Measurements from ENCODE around the gene ADSS2. TPM values are rescaled to one million over a fixed set of nuclear protein-coding genes. Genes with fewer than 3 reads are reported as not detected.

The ADSS2 gene
- polyA plus RNA-seq, 4 donors, result 56.2 to 68.2 (median 65.5) TPM

DNA sequence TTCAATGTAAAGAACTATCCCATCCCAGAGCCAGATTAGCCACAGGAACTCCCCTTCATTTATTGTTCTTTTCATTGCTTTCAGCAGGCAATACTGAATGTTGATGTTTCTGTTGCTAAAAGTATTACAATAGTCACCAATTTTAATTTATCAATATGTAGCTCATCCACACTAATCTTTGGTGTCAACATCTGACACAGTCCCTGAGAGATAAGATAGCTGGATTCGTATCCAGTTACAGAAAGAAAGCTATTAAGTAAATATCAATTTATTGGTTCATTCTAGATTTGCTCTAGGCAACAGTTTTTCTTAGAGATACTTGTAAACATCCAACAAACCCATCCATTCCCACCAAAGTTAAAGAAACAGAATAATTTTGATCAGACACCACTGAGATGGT, 4.7 kb downstream of the ADSS2 start:
- no peak for DNase-seq (ENCODE audit: low read depth in 4 of 4, low spot score in 3 of 4)

DNA sequence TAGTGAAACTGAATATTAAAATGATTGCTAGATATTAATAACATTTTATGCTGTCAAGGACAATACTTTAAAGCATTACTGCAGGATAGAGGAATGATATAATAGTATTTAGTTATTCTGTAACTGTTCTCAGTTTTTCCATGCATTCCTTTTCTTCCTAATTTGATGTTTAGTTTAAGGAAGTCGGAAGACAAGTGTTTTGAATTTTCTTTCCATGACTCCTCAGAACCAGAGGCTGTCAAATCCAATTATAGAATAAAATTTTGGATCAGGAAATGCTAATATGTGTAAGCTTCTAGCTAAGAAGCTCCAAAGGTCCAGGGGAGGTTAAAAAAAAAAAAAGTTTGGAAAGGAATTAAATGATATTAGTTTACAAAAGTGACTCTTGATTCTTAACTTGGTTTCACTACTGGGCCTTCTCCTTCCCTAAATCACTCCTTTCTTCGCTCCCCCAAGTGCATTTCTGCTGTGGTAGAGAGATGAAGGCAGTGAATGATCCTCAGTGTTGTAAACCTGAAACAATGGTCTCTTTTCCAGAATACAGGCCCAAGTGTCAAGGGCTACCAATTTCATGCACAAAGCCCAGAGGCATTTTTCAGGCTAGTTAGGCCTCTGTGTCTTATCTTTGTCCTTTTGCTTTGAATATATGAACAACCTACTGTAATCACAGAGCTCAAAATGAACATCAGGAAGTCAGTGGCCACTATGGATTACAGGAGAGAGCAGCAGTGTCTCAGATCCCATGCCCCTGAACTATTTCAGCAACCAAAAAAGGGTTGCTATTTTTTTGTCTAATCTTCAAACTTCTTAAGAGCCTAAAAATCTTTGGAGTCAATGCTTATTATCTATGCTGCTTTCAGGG, 6.2 kb downstream of the ADSS2 start:
- no peak for DNase-seq (ENCODE audit: low read depth in 4 of 4, low spot score in 3 of 4)

DNA sequence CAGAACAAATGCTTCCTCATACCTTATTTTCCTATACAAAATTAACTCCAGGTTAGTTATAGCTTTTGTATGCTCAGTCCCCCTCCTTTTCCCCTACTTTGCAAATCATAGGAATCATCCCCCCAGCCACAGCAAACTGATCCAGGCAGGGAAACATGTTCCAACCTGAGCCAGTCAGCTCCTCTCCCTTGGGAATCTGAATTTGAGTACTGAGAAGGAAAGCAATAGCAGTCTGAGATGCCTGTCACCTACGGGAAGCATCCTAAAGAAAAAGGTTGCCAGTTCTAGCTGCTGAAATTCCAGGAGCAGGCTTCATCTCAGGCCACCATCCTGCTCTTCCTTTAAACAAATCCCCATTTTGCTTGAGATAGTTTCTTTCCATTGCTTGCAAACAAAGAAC, 6.9 kb downstream of the ADSS2 start:
- DNase-seq (ENCODE audit: low read depth in 4 of 4, low spot score in 3 of 4), result no peak

DNA sequence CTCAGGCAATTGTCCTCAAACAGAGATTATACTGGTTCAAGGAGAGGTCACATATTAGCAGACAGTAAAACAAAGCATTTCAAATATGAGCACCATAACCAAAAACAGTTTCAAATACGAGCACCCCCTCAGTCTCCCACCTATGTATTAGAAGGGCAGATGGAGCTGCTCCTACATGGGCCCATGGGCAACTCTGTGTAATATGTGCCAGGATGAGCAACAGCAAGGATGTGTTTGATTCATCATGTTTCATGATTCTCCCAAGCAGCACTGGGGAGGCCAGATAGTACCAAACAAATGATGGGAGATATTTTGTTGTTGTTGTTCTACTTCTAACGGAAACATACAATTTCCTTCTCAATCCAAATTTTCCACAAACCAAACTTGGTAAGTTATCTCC, 8.9 kb downstream of the ADSS2 start:
- DNase-seq (ENCODE audit: low read depth in 4 of 4, low spot score in 3 of 4), result no peak

DNA sequence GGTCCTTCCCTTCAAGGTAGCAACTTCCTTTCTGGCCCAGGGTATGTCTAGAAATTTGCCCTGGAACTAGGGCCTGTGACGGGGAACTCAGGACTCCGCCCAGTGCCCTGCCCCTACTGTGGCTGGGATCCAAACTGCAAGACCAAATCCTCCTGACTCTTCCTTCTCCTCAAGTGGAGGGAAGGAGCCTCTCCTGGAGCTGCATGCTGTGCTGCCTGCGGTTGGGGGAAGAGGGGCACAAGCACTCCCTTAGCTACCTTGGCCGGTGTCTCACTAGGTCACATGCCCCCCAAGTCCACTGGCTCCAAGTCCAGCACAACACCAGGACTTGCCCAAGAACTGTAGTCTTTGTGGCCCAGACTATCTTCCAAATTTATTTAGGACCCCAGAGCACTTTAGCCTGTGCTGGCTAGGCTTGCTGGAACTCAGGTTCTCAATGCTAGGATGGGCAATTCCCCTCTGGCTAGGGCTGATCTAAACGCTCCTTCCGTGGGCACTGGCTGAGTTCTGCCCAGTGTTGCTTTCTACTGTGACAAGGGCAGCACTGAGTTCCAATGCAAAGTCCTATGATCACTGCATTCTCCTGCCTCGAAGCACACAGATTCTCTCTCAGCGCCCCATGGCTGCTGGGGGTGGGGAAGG, 12.2 kb downstream of the ADSS2 start:
- DNase-seq (ENCODE audit: low read depth in 4 of 4, low spot score in 3 of 4), result no peak

DNA sequence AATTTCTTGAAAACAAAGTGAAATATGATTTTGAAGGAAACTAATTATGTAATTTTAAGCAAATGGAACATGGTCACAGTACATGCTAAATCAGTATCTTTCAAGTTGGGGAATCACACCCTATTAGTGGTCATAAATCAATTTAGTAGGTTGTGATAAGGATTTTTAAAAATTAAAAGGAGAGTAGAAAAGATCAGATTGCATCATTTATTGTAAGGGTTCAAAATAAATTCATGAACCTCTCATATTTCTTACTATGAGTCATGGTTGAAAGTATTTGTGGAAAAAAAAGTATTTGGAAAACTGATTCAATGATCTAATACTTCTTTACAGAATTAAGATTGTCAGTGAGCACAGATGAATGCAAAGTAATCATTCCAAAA, 14.6 kb downstream of the ADSS2 start:
- DNase-seq (ENCODE audit: low read depth in 4 of 4, low spot score in 3 of 4), result no peak

DNA sequence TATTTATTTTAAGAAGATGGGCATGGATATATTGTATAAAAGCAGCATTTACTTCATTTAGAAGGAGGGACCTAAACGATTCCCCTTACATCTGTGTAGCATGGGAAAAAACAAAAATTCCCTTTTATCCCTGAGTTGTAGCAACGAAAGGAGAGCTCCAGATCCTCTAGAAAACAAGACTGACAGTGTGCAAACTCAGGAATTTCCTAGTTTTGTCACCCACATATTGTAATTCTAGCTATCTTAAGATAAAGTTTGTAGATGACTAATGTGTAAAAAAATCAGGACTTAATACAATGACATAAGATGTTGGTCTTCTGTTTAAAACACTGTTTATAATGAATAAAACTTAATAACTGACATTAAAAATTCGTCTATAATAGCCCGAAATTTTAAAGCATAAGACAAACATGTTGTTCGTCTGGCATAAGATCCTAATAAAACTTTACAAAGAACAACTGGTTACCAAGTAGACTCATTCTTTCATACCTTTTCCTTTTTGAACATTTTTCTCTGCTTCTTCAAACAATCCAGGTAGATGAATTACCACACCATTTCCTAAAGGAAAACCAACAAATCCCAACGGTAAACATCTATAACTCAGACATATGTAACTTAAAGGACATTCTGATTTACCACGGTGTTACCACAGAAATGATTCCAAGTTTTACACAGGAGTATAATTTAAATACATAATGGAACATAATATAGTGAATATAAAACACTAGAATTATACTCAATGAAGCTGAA, 15.2 kb downstream of the ADSS2 start:
- DNase-seq (ENCODE audit: low read depth in 4 of 4, low spot score in 3 of 4), result no peak

DNA sequence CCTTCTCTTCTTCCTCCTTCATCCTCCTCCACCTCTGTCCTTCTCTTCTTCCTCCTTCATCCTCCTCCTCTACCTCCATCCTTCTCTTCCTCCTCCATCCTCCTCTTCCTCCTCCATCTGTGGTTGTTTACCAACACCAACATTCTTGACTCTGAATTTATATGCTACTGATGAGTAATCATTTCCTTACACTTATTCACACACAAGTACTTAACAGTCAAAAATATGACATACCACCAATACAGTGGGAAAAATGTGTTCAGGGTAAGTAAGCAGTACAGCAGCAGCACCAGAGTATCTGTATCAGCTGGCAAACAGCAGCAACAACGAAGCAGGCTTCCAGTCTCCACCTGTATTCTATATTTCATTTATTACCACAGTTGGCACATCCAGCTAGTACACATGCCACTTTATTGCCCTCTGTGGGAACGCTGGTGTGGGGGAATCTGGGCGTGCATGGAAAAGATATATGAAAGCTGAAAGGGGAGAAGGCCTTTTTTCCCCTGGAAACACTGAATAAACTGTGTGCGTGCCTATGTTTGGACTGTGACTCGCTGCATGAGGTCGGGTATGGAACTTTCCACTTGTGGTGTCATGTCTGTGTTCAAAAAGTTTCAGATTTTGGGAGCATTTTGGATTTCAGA, 16.0 kb downstream of the ADSS2 start:
- no peak for DNase-seq (ENCODE audit: low read depth in 4 of 4, low spot score in 3 of 4)

DNA sequence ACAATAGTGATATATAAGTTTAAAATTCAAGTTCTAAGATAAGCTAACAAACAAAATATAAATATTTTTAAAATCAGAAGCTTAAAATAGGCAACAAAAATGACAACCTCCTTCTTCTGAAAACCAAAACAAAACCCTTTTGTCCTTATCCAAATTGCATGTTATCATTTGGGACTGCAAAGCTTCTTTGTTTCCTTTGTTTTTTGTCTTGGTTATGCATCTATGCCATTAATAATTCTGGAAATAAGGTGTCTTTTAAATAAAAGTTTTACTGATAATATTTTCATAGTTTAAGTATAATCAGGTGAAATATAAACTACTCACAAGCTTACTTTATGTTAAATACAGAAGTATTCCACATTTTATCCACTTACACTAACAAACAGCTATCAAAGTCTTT, 20.5 kb downstream of the ADSS2 start:
- no peak for DNase-seq (ENCODE audit: low read depth in 4 of 4, low spot score in 3 of 4)

DNA sequence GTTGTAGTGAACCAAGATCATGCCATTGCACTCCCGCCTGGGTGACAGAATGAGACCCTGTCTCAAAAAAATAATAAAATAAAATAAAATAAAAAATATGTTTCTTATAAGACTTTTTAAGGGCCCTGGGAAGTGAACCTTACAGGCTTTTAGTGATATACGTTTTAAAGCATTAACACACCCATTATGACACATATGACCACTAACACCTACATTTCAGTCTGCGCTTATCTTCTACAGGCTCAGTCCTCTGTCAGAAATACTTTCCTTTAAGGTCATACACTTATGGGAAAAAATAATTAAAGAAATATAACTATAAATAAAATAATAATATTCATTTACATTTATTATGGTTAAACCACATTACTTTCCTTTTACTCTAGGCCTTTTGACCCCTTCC, 21.9 kb downstream of the ADSS2 start:
- no peak for DNase-seq (ENCODE audit: low read depth in 4 of 4, low spot score in 3 of 4)

DNA sequence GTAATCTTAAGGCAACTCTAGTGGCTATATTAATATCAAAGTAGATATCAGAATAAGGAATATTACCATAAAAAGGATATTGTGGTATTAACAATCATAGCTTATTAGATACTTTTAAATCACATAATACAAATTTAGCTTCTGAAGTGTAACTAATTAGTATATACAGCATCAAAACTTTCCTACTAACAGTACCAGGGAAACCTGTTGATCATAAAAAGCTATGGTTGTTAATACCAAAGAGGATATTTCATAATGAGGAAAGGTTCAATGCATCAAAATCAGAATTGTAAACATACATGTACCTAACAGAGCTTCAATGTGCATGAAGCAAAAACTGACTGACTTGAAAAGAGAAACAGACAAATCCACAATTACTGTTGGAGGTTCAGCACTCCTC, 24.1 kb downstream of the ADSS2 start:
- no peak for DNase-seq (ENCODE audit: low read depth in 4 of 4, low spot score in 3 of 4)

DNA sequence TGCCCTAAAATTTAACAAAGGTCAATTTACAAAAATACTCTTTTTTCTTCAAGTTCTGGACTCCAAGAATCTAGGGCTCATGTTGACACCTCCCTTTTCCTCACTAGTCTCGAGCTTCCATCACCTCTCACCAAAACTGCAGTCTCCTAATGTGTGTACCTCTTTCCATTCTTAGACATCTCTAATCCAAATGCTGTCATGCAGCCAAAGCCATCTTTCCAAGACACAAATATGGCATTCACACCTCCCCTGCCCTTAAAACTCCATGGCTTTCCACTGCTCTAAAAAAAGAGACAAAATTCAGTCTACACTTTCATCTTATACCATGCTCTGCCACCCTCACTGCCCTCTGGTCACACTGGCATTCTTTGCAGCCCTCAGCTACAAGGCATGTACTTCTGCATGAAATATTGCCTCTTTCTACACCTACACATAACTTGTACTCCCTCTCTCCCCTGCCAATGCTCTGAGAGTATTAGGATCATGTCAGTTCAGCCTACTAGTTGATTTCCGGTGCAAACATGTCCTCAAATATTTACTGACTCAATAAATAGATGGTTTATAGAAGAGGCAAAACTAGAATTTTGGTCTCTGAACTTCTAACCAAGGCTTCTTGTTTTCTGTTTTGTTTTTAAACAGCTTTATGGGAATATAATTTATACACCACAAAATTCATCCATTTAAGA, 26.9 kb downstream of the ADSS2 start:
- no peak for DNase-seq (ENCODE audit: low read depth in 4 of 4, low spot score in 3 of 4)

DNA sequence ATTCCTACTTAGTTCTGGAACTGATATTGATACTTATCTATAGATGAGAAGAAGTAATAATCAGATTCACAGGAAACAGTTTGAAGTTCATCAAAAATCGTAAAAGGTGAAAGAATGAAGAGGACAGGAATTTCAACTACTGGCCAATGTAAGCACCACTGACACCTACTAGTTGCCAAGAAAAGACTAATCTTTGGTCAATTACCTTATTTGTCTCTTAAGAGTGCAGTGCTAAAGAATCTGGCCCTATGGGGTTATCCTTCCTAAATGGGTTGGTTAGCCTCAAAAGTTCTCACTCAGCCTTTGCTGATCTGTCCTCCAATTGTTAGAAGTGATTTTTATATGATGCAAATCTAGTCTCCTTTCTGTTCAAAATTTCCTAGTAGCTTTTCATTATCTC, 29.5 kb downstream of the ADSS2 start:
- no peak for DNase-seq (ENCODE audit: low read depth in 4 of 4, low spot score in 3 of 4)

DNA sequence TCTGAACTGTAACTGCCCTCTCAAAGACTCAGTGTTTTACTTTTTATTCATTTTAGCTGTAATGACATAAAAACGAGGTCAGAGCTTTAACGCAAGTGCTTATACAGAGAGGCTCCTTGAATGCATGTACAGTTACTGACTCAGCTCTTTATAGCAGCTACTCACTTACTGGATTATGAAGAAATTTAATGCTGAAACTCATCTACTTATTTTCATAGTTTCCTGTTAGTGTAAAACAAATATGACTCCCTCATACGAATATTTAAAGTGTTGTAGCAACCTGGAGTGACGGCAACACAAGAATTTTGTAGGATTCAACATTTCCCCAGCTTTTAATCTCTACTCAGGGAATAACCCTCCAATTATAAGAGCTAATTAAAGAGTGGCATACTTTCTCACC, 32.7 kb downstream of the ADSS2 start:
- no peak for DNase-seq (ENCODE audit: low read depth in 4 of 4, low spot score in 3 of 4)

DNA sequence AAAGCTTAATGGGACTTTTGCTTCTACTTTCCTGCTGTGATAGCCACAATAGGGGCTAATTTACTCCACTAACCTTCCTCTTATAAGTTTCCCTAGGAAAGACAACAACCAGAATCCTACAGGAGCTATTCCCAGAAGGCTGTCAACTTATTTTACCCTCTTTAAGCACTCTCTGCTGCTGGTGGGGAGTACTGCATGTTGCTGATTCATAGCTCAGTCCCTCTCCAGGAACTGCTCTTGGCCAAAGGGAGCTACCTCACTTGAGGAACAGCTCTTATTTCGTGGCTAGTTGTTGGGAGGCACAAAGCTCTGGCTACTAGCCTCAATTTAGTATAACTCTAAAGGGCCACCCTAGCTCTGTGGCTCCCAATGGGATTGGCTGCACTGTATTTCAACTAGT, 37.2 kb downstream of the ADSS2 start:
- no peak for DNase-seq (ENCODE audit: low read depth in 4 of 4, low spot score in 3 of 4)

DNA sequence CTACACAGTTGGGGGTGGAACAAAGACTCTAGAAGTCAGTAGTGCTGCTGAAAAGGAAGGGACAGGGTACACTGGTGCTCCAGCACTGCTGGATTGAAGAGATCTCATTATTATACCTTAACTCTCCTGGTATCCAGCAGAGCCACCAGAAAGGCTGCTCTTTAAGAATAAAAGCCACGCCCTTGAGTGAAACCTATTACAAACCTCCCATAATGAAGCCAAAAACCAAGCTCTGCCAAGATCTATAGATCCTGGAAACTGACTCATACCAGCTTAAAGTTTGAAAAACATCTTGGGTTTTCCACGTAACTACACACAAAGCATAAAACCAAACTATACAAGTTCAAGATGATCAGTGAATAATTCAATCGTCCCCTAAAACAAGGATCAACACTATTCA, 38.0 kb downstream of the ADSS2 start:
- DNase-seq (ENCODE audit: low read depth in 4 of 4, low spot score in 3 of 4), result no peak

DNA sequence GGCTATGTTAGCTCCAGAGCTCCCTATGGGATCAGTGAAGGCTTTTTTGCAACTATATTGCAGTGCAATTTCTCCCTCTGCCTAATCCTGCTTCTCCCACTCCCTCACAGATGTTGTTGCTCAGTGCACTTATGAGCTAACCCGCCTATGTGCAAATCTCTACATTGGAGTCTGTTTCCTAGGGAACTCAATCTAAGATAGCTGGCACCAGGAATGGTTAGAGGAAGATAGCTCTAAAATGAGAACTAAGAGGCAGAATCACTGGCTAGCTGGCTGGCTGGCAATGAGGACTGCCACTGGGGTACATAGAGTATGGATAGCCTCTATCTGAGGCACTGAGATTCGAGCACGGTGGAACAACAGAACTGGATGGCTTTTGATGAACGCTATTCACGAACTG, 39.5 kb downstream of the ADSS2 start:
- no peak for DNase-seq (ENCODE audit: low read depth in 4 of 4, low spot score in 3 of 4)

DNA sequence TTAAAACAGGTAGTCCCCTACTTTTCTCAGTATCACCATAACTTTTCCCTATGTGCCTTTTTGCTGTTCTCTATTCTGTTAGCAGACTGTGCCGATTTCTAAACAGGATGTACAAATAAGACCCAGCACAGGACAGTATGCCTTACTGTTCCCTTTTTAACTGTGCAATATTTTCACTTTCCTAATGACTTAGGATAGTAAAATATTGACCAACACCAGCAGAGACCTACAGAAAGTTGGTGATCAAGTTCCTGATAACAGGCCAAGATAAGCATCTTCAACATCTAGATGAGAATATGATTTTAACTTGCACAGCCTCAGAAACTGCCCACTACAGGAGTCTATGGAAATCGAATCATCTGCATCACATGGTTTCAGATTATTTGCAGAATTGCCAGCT, 42.0 kb downstream of the ADSS2 start:
- no peak for DNase-seq (ENCODE audit: low read depth in 4 of 4, low spot score in 3 of 4)

DNA sequence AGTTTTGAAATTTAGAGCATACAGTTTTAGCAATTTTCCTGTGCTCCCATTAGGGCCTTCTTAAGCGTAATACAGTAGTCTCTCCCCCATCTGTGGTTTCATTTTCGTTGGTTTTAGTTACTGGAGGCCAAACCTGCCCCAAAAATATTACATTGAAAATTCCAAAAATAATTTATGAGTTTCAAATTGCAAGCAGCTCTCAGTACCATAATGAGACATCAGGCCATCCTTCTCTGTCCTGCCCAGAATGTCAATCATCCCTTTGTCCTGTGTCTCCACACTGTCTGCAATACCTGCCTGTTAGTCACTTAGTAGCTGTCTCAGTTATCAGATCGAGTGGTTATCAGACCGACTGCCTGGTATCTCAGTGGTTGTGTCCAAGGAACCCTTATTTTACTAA, 45.4 kb downstream of the ADSS2 start:
- DNase-seq (ENCODE audit: low read depth in 4 of 4, low spot score in 3 of 4), result no peak

DNA sequence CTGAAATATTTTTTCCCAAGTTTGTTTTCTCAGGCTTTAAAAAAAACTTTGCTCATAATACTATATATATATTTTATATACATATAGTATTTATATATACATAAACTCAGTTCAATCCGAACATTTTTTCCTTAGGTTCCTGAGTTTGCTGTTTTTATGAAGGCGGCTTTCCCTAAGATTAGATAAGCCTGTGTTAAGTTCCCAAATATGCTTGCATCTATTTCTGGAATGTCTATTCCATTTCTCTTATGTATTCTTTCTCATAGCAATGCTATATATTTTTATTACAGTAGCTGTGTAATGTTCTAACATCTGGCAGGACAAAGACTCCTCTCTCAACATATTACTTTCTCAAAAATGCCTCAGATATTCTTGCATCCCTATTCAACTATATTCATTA, 45.9 kb downstream of the ADSS2 start:
- no peak for DNase-seq (ENCODE audit: low read depth in 4 of 4, low spot score in 3 of 4)

DNA sequence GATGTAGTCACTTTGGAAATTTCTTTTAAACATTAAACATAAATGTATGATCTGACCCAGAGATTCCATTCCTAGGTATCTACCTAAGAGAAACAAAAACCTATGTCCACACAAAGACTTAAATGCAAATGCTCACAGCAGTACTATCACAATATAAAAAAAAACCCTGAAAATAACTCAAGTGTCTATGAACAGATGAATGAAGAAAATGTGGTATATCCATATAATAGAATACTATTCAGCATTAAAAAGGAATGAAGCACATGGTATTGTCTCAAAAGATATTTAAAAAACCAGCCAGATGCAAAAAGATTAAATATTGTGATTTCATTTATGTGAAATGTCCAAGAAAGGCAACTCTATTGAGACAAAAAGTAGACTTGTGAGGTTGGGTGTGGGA, 48.3 kb downstream of the ADSS2 start:
- DNase-seq (ENCODE audit: low read depth in 4 of 4, low spot score in 3 of 4), result no peak

Data from right renal pelvis (tissue), 4 donors.